GM12801 (cell line): ENCODE results near the gene ZGLP1.

Experiments used
- CTCF ChIP-seq: IDR thresholded peaks from one replicate; pipeline ENCODE4 v1.5.1; 2011; ENCODE audit warnings: control low read depth; ENCODE audit not compliant: insufficient read length; ENCODE audit errors: extremely low read depth

The ZGLP1 gene

GRCh38 chr19:10321874-10322835 lies 12.5 kb upstream of the ZGLP1 start:
- TF ChIP-seq CTCF, result no peak

- TF ChIP-seq CTCF, result no peak
Measured at GRCh38 chr19:10321417-10321797, 11.8 kb upstream of the ZGLP1 start.

GRCh38 chr19:10320602-10321416 lies 11.2 kb upstream of the ZGLP1 start:
- no peak for TF ChIP-seq CTCF

GRCh38 chr19:10318807-10319682 lies 9.4 kb upstream of the ZGLP1 start:
- TF ChIP-seq CTCF, result no peak

- TF ChIP-seq CTCF, result no peak
Measured at GRCh38 chr19:10317857-10318462, 8.3 kb upstream of the ZGLP1 start.

- TF ChIP-seq CTCF, result no peak
Measured at GRCh38 chr19:10317045-10317856, 7.6 kb upstream of the ZGLP1 start.
